Measurements from ENCODE around the gene CCL4L2.
"Not testable (repeated sequence)": the region's sequence is repeated elsewhere in the genome, so short reads cannot be mapped to it uniquely, and the experiment has no call there.

The CCL4L2 gene

DNA sequence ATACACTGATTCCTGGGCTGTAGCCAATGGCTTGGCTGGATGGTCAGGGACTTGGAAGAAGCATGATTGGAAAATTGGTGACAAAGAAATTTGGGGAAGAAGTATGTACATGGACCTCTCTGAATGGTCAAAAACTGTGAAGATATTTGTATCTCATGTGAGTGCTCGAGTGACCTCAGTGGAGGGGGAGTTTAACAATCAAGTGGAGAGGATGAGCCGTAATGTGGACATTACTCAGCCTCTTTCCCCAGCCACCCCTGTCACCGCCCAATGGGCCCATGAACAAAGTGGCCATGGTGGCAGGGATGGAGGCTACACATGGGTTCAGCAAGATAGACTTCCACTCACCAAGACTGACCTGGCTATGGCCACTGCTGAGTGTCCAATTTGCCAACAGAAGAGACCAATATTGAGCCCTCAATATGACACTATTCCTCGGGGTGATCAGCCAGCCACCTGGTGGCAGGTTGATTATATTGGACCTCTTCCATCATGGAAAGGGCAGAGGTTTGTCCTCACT, 10.8 kb downstream of the CCL4L2 start:
- DNase-seq, result not testable (repeated sequence)

DNA sequence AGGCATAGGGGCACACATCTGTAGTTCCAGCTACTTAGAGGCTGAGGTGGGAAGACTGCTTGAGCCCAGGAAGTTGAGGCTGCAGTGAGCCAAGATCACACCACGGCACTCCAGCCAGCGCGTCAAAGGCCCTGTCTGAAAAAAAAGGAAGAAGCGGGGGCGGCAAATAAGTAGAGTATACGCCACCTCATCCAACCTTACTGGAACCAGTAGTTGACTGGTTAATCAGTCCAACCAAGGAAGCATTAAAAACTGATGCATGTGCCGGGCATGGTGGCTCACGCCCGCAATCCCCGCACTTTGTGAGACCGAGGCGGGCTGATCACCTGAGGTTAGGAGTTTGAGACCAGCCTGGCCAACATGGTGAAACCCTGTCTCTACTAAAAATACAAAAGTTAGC, 12.1 kb downstream of the CCL4L2 start:
- not testable (repeated sequence) for DNase-seq

DNA sequence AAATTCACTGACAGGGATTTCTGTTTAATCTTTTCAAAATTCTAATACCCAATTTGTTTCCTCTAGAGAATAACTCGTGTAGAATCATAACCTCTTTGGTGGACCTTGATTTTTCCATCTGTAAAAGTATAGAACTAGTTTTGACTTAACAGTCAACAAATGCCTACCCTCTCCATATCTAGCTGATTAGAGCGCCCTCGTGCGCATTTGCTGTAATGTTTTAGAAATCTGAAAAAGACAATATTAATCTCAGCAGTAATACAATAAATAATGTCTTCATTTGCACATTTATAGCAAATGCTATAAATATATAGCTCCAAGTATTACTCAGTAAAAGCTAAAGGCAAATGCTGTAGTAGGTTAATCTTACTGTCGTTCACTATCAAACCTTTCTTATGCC, 18.8 kb downstream of the CCL4L2 start:
- DNase-seq, result not testable (repeated sequence)

DNA sequence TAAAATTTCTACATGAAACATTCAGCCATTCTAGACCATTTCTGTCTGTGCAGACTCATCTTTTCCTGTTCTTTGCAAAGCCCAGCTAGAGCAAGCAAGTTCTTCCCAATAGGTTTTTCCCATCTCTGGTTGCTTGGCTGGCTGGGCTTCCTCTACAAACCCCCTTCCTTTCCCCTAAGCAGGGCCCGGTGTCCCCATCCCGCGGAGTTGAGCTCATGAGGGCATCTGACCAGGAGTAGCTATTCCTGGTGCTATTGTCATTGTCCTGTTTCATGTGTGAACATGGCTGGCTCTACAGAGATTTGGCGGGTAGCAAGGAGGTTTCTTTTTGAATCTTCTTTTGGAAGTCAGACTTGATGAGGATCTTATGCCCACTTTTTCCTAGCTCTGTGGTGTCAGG, 31.2 kb downstream of the CCL4L2 start:
- not testable (repeated sequence) for DNase-seq
